HL-60 (cell line): ENCODE data around the gene SMCO1.

Source experiments
- DNase-seq, 2 experiments: peaks; one replicate each; pipeline ENCODE4 v3.0.0-alpha.2; 2010 to 2020; ENCODE audit warnings: low read depth in 1 of 2, low spot score in 1 of 2
- H3K27ac ChIP-seq: fragments of 250-450 bp; sonication (Bioruptor Pico); replicated peaks from 2 replicates; pipeline ENCODE4 v1.5.1; 2020; ENCODE audit warnings: mild to moderate bottlenecking, moderate library complexity
- H3K27me3 ChIP-seq: fragments of 250-450 bp; sonication (Bioruptor Pico); 2 replicates; pipeline ENCODE4 v1.5.1; 2021; ENCODE audit warnings: mild to moderate bottlenecking, moderate library complexity; ENCODE audit not compliant: insufficient read depth, poor library complexity, severe bottlenecking
- H3K4me3 ChIP-seq: replicated peaks from 2 replicates; pipeline ENCODE4 v1.5.1; 2011; ENCODE audit warnings: mild to moderate bottlenecking, control low read depth, low read length; ENCODE audit not compliant: insufficient read depth
- CTCF ChIP-seq: IDR thresholded peaks from one replicate; pipeline ENCODE4 v1.5.1; 2011; ENCODE audit warnings: low read length, control low read depth, inconsistent platforms; ENCODE audit not compliant: insufficient read depth
- GABPA ChIP-seq: IDR thresholded peaks from 2 replicates; pipeline ENCODE4 v1.6.1; 2012; ENCODE audit warnings: low read depth
- POLR2AphosphoS5 ChIP-seq: IDR thresholded peaks from 2 replicates; pipeline ENCODE4 v1.6.1; 2012; ENCODE audit warnings: low read depth
- SPI1 ChIP-seq: IDR thresholded peaks from 2 replicates; pipeline ENCODE4 v1.6.1; 2012; ENCODE audit warnings: low read depth, mild to moderate bottlenecking, borderline replicate concordance
- TF ChIP-seq, protein P1 (sequence below): IDR thresholded peaks from 2 replicates; pipeline ENCODE4 v1.6.1; 2012; ENCODE audit warnings: low read depth; ENCODE audit not compliant: insufficient replicate concordance

SMCO1 gene

DNA sequence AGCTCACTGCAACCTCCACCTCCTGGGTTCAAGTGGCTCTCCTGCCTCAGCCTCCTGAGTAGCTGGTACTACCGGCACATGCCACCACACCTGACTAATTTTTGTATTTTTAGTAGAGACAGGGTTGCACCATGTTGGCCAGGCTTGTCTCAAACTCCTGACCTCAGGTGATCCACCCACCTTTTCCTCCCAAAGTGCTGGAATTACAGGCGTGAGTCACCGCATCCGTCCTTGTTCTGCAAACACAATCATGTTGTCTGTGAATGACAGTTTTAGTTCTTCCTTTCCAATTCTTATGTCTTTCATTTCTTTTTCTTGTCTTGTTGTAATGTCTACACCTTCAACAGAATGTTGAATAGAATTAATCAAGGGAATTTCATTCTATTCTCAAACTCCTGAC lies 16.3 kb upstream of the SMCO1 start:
- no peaks in the 10 kb centered on the region for H3K27me3 ChIP-seq
- no peak for DNase-seq
- no peak overlapping the region for H3K27ac ChIP-seq
- TF ChIP-seq SPI1: no peak
- no peak for TF ChIP-seq CTCF
- TF ChIP-seq POLR2AphosphoS5: no peak
- no peak for TF ChIP-seq GABPA
- TF ChIP-seq, protein P1, sequence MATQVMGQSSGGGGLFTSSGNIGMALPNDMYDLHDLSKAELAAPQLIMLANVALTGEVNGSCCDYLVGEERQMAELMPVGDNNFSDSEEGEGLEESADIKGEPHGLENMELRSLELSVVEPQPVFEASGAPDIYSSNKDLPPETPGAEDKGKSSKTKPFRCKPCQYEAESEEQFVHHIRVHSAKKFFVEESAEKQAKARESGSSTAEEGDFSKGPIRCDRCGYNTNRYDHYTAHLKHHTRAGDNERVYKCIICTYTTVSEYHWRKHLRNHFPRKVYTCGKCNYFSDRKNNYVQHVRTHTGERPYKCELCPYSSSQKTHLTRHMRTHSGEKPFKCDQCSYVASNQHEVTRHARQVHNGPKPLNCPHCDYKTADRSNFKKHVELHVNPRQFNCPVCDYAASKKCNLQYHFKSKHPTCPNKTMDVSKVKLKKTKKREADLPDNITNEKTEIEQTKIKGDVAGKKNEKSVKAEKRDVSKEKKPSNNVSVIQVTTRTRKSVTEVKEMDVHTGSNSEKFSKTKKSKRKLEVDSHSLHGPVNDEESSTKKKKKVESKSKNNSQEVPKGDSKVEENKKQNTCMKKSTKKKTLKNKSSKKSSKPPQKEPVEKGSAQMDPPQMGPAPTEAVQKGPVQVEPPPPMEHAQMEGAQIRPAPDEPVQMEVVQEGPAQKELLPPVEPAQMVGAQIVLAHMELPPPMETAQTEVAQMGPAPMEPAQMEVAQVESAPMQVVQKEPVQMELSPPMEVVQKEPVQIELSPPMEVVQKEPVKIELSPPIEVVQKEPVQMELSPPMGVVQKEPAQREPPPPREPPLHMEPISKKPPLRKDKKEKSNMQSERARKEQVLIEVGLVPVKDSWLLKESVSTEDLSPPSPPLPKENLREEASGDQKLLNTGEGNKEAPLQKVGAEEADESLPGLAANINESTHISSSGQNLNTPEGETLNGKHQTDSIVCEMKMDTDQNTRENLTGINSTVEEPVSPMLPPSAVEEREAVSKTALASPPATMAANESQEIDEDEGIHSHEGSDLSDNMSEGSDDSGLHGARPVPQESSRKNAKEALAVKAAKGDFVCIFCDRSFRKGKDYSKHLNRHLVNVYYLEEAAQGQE: no peak
- no peak overlapping the region for H3K4me3 ChIP-seq

DNA sequence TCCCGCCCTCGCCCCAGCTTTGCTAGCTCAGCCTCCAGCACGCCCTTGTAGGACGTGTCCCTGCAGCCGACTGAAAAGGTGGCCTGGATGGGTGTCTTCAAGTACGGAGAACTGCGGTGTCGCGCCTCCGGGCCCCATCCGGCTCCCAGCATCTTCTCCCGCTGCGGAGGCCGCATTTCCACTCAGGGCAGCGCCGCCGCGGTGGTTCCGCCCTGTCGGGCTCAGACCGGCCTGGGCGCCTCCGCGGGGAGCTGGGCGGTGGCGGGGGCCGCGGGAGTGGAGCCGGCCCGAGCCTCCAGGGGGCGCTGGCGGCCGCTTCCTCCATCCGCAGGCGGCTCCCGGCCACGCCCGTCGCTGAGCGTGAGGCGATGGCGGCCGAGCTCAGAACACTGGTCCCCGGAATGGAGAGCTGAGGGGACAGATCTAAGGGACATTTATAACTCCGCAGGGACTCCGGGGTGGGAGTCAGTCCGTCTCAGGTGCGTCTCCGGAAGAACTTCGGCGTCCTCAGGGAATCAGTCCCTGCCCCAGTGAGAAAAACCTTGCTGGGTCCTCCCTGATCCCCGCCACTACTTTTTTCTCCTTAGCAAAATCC lies 13.6 kb upstream of the SMCO1 start:
- DNase-seq: peak; percentile 60 to 80

GRCh38 chr3:196525141-196525540 lies 10.0 kb upstream of the SMCO1 start:
- no peak for TF ChIP-seq CTCF
- TF ChIP-seq, protein P1: no peak
- TF ChIP-seq SPI1: no peak
- no peak for TF ChIP-seq GABPA
- no peak for TF ChIP-seq POLR2AphosphoS5
- Histone ChIP-seq H3K4me3 (no peak overlapping the region), H3K27ac (no peak overlapping the region), H3K27me3 (no peaks in the 10 kb centered on the region)
- DNase-seq: no peak

More for the DNA sequence above, 13.6 kb upstream of the SMCO1 start:
- Histone ChIP-seq H3K27ac (peak overlapping the region; percentile 36), H3K4me3 (peak overlapping the region; percentile 26), H3K27me3 (no peaks in the 10 kb centered on the region)
- TF ChIP-seq POLR2AphosphoS5: peak; percentile 55
- peak; percentile 40 for TF ChIP-seq CTCF
- TF ChIP-seq SPI1: peak; percentile 12; the same call in 1 of the 2 replicates
- TF ChIP-seq, protein P1: no peak
- no peak for TF ChIP-seq GABPA
